GM19395 (cell line): ENCODE measurements around the gene PRDM12.

Experiments
- ATAC-seq: cut with Tn5 transposase; IDR thresholded peaks from one replicate; pipeline ENCODE4 v1.9.1; 2021; ENCODE audit warnings: mild to moderate bottlenecking, moderate library complexity; ENCODE audit not compliant: unreplicated experiment

PRDM12 gene

DNA sequence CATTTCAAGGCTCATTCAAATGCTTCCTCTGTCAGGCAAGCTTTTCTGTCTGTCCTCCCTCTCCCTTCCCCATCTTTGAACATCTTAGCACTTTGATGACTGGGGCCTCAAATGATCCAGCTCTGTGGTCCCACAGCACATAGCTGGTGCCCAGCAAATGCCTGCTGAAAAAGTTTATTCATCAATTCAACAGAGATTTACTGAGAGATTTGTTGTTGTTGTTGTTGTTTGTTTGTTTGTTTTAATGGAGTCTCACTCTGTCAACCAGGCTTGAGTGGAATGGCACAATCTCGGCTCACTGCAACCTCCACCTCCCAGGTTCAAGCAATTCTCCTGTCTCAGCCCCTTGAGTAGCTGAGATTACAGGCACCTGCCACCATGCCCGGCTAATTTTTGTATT is 23.2 kb downstream of the PRDM12 start:
- no peak for ATAC-seq

GRCh38 chr9:130688072-130688471 is 23.7 kb downstream of the PRDM12 start:
- no peak for ATAC-seq

- no peak for ATAC-seq
Measured at GRCh38 chr9:130689572-130689936, 25.2 kb downstream of the PRDM12 start.

DNA sequence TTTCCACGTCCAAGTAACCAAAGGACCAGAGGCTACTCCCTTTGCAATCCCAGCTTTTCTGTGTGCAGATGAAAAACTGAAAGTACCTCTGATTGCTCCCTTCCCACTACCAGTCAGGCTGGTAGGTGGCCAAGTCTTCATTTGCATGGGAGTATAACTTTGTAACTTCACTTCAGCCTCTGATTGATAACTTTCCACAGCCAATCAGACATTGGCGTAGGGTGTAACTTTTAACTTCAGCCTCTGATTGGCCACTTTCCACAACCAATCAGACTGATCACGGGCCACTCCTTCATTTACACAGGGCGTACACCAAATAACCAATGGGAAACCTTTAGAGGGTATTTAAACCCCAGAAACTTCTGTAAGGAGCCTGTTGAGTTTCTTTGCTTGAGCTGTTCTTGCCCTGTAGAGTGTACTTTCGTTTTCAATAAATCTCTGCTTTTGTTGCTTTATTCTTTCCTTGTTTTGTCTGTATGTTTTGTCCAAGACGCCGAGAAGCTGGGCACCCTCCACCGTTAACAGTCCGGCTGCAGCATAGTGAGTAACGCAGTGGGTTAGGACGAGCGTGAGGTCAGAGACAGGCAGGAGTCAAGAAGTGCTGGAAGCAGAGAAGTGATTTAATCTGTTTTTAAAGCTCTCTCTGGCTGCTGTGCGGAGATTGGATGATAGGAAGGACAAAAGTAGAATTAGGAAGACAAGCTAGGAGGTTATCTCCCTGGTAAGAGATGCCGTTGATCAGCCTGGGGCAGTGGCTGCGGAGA is 25.7 kb downstream of the PRDM12 start:
- ATAC-seq: no peak

- ATAC-seq: no peak
Measured at GRCh38 chr9:130692321-130692720, 27.9 kb downstream of the PRDM12 start.

- ATAC-seq: no peak
Measured at GRCh38 chr9:130693101-130693425, 28.7 kb downstream of the PRDM12 start.

- peak; percentile 93 for ATAC-seq
Measured at GRCh38 chr9:130693426-130694191, 29.2 kb downstream of the PRDM12 start, which contains the start of gene EXOSC2. Gene EXOSC2, plus strand, starts transcription at chr9:130693780. Its CDS starts 12 bp downstream, at chr9:130693792.

DNA sequence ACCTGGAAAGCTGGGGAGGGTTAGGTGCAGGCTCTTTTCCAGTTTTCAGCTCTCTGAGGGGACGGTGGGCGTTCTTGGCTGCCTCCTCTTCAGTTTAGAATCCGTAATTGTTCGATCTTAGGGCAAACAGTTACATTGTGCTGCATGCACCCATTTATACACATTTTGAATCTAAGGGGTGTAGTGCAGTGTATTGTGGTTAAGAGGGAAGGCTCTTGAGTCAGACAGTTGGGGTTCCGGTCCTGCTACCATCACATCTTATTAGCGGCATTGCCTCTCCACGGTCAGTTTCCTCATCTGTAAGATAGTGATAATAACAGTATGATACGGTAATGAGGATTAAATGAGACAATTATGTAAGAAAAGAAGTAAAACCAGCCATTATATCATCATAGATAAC is 29.8 kb downstream of the PRDM12 start:
- no peak for ATAC-seq

- no peak for ATAC-seq
Measured at GRCh38 chr9:130696139-130696650, 31.8 kb downstream of the PRDM12 start.

- ATAC-seq: no peak
Measured at GRCh38 chr9:130696996-130697395, 32.6 kb downstream of the PRDM12 start.

DNA sequence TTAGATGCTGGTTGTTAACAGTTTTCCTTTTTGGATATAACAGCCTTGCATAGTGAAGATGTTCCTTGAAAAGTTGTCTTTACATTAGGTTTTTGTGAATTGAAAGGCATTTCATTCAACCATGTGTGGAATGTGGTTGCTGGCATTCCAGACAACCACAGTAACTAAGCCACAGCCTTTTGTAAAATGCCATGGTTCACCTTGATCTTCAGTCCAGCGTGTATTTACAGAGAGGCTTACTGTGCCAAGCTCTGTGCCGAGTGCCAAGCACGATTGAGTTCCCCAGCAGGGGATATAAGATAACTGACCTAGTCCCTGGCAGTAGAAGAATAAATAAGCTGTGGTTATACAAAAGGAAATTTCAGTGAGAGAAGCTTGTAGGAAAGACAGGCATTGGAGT is 34.1 kb downstream of the PRDM12 start:
- ATAC-seq: no peak

GRCh38 chr9:130699047-130699446 is 34.7 kb downstream of the PRDM12 start:
- ATAC-seq: no peak

- no peak for ATAC-seq
Measured at GRCh38 chr9:130701059-130702022, 36.9 kb downstream of the PRDM12 start.

DNA sequence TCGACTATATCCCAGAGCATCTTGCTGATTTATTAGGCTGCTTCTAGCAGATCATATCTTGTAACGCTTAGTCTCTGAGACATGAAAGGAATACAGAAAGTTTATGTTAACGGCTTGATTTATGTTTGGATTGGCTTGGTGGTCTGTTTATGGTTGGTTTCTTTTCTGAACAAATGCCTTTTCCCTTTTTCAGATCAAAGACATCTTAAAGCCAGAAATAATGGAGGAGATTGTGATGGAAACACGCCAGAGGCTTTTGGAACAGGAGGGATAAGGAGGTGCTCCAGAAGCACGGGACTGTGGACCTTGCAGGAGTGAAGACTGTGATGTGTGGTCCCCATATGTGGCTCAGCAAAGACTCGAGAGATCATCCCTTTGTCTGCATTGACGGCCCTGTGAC is 39.1 kb downstream of the PRDM12 start:
- ATAC-seq: no peak

GRCh38 chr9:130707225-130707976 is 43.0 kb downstream of the PRDM12 start:
- no peak for ATAC-seq

DNA sequence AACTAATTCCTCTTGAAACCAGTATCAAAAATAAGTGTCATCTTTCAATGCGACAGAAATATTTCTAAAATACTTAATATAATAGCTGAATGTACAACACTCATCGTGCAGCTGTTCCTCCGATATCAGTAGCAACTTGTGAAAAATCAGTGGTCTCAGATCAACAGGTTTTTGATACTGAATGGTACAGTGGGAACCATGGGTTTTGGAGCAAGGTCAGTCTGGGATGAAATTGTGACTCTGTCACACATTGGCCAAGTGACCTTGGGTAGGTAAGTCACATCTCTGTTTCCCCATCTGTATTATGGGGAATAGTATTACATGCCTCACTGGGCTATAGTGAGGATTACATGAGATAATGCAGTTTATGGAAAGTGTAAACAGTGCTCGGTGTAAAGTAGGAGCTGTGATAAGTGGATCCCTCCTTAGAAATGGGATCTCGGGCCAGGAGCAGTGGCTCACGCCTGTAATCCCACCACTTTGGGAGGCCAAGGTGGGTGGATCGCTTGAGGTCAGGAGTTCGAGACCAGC is 46.5 kb downstream of the PRDM12 start:
- ATAC-seq: no peak

DNA sequence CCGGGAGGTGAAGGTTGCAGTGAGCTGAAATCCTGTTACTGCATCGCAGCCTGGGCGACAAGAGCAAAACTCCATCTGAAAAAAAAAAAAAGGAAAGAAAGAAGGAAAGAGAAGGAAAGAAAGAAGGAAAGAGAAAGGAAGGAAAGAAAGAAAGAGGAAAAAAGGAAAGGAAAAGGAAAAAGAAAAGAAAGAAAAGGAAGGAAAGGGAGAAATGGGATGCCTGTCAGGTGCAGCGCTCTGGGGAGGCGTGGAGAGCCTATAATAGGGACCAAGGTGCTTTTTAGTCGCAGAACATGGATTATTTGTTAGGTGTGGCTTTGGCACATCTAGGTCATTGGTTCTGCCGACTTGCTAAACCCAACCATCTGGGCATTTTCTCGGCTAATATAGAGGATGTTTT is 47.1 kb downstream of the PRDM12 start:
- ATAC-seq: no peak

- peak; percentile 96 for ATAC-seq
Measured at GRCh38 chr9:130712564-130713285, 48.3 kb downstream of the PRDM12 start.

- ATAC-seq: no peak
Measured at GRCh38 chr9:130713286-130713960, 49.0 kb downstream of the PRDM12 start.
